PC-9 (cell line): Measurements from ENCODE around the gene ADORA3.

ENCODE experiments used
- CTCF ChIP-seq: fragments of 200-600 bp; sonication (generic); conservative IDR thresholded peaks from 2 replicates; pipeline ENCODE4 v1.6.1; 2017; ENCODE audit warnings: mixed run types, antibody characterized with exemption, mild to moderate bottlenecking, moderate library complexity
- EZH2 ChIP-seq: fragments of 200-600 bp; sonication (generic); IDR thresholded peaks from 2 replicates; pipeline ENCODE4 v1.8.0; 2017; ENCODE audit warnings: antibody characterized with exemption, low read depth

- no peak for TF ChIP-seq CTCF
- TF ChIP-seq EZH2, result no peak
Observed at GRCh38 chr1:111551623-111552411, 48.4 kb upstream of the ADORA3 start.
